Right lobe of liver (tissue), 4 donors: ENCODE results near the gene NDUFS8.

Experiments
- CTCF ChIP-seq, 4 donors: fragments of 200-600 bp in 3 of 4; fragments of 450-650 bp in 1 of 4; IDR thresholded peaks; one replicate each; pipeline versions ENCODE4 v1.5.1 to v1.8.0; 2016 to 2022; ENCODE audit warnings: antibody characterized with exemption in 4 of 4, mild to moderate bottlenecking in 2 of 4
- POLR2A ChIP-seq: fragments of 450-650 bp; IDR thresholded peaks from one replicate; pipeline ENCODE4 v1.6.1; 2017; ENCODE audit warnings: antibody characterized with exemption, mild to moderate bottlenecking
- donor health status: DM: no; HTN: no; CAD: no.
- donor health status: DM: no; HTN: no; CAD: no.
- donor health status: DM: no; HTN: yes; CAD: no.

GRCh38 chr11:67999704-68000103, 30.8 kb upstream of the NDUFS8 start:
- TF ChIP-seq CTCF (IDR thresholded peaks at IDR 0.05) (no peak), POLR2A (no peak)
